GM10266 (cell line): ENCODE data around the gene MRPL4.

Experiments
- DNase-seq: peaks from one replicate; pipeline ENCODE4 v3.0.0; 2012; ENCODE audit errors: extremely low spot score
- TF ChIP-seq, protein P1 (sequence below): IDR thresholded peaks from 2 replicates; pipeline ENCODE4 v1.5.1; 2012; ENCODE audit warnings: mild to moderate bottlenecking, low read depth; ENCODE audit not compliant: control insufficient read depth, insufficient read depth; ENCODE audit errors: missing control alignments

MRPL4 gene

DNA sequence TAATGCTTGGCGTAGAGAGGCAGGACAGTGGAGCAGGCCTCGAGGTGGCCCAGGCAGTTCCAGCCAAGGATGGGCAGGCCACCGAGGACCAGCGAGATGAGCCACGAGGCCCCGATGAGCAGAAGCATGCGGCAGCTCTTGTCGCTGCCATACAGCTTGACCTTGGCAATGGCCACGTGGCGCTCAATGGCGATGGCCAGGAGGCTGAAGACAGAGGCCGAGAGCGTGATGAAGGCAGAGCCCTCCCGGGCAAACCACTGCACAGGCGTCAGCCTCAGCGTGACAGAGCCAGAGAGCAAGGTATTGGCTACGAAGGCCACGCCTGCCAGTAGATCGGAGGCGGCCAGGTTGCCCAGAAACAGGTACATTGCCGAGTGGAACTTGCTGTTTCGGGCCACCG, 27.7 kb upstream of the MRPL4 start:
- no peak for DNase-seq
- TF ChIP-seq, protein P1, sequence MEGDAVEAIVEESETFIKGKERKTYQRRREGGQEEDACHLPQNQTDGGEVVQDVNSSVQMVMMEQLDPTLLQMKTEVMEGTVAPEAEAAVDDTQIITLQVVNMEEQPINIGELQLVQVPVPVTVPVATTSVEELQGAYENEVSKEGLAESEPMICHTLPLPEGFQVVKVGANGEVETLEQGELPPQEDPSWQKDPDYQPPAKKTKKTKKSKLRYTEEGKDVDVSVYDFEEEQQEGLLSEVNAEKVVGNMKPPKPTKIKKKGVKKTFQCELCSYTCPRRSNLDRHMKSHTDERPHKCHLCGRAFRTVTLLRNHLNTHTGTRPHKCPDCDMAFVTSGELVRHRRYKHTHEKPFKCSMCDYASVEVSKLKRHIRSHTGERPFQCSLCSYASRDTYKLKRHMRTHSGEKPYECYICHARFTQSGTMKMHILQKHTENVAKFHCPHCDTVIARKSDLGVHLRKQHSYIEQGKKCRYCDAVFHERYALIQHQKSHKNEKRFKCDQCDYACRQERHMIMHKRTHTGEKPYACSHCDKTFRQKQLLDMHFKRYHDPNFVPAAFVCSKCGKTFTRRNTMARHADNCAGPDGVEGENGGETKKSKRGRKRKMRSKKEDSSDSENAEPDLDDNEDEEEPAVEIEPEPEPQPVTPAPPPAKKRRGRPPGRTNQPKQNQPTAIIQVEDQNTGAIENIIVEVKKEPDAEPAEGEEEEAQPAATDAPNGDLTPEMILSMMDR, result no peak

DNA sequence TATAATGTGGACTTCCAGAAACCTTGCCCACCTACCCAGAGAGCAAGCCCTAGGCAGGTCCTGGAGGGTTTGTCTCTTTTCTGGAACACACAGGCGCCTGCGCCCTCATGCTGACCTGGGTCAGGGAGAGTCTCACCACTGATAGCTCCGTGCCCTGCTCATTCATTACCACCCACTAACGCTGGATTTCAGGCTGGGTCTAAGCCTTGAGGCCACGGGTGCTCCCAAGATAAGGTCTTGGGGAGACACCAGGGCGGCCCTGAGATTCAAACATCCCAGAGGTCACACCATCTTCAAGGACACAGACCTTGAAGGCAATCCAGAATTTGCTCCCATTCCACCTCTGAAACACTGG, 26.0 kb upstream of the MRPL4 start:
- TF ChIP-seq, protein P1, result no peak
- DNase-seq, result no peak

DNA sequence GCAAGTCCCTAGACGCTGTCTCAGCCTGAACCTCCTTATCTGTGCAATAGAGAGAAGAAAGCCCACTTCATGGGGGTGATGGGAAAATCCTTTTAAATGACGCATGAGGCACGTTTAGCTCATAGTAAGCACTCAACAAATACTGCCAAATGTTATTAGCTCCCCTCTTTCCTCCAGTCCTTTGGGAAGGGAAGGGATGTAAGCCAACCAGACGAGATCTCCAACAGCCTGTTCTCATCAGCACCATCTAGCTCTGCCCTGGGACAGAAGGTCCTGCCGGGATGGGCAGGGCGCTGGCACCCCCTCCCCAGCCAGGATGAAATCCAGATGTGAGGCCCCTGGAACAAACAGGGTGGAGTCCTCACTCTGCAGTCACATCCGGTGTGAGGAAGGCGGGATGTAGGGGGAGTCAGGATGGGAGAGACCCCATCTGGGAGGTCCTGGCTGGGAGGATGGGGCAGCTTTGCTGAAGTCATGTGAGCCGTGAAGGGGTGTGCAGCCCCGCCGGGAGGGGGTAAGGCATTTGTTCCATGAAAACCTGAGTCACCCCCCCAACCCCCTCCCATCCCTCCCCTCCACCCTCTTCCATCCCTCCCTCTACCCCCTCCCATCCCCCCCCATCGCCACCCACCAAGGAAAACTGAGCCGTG, 25.5 kb upstream of the MRPL4 start:
- TF ChIP-seq, protein P1, result no peak
- DNase-seq, result no peak

DNA sequence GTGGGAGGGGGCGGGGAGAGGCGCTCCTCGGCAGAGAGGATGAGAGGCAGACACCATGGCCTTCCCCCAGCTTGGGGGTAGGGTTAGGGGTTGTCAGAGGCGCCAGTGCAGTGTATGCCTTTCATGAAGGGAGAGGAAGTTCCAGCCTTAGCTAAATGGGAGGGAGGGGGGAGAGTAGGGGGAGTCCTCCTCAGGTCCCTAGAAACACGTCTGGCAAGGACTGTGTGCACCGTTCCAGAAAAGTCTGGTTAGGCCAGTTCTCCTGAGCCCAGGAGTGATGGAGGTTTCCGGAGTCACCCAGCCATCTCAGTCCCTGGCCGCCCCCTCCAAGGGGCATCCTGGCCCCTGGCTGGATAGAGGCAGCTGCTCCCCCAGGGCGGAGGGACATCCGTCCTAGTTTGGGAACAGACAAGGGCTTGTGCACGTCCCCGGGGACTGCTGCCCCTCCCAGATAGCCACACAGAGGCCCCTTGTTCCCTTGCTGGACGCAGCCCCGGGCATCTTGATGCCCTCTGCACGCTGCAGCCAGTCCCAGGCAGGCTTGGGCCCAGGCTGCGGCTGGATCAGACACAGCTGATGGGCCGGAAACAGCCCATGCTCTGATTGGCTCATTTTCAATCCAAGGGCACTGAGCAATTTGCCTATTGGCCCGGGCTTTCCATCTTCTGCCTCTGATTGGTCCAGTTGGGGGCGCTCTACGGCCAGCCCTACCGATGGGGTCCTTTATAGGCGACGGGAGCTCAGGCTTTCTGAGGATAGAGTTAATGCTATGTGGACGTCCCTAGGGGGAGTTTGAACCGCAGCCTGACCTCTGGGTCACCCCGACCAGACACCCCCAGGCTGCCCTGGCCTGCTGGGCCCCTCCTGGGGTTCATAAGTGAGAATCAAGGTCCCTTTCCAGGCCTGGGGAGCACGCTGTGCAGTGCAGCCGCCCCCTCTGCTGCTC, 24.7 kb upstream of the MRPL4 start:
- no peak for DNase-seq
- TF ChIP-seq, protein P1, result no peak

DNA sequence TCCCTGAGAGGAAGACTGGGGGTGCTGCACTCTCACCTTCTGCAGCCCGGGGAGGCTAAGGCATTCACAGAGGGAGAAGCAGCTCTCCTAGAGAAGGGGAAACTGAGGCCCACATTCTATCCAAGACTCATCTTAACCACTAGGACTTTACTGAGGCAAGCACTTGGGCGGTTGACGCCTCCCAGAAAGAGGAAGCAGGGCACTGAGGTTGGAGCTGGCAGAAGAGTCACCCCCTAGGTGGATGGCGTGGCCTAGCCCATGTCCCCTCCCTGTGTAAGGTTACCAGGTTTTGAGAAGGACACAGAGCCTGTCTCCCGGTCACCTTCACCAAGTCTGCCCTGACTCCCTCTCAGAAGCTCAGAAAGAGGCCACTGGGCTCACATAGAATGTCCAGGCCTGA, 23.6 kb upstream of the MRPL4 start:
- TF ChIP-seq, protein P1, result no peak
- no peak for DNase-seq

DNA sequence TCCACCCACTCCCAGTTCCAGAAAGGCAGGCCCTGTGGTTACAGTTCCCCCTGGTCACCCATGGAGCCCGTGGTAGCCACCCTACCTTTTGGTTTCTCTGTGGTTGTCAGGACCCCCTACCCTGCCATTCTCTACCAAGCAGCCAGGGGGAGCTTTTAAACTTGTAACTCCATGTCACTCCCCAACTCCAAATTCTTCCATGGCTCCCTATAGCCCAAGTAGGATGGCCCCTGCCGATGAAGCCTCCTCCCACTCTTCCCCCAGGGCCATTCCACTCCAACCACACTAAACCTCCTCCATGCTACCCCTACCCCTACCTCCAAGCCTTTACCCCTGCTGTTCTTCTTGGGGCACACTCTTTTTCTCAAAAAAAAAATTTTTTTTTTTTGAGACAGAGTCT, 23.1 kb upstream of the MRPL4 start:
- TF ChIP-seq, protein P1, result peak; percentile 57
- peak; percentile 74 for DNase-seq
